Ovary (tissue), 3 donors: ENCODE data around the gene HOXC13.

Experiments used
- CTCF ChIP-seq, 3 donors: fragments of 450-650 bp in 2 of 3; fragments of 200-600 bp in 1 of 3; IDR thresholded peaks; one replicate each; pipeline versions ENCODE4 v1.5.1 to v1.8.0; 2016 to 2022; ENCODE audit warnings: antibody characterized with exemption in 3 of 3, mild to moderate bottlenecking in 1 of 3
- EP300 ChIP-seq: sonication (generic); formaldehyde crosslinking; IDR thresholded peaks from one replicate; pipeline ENCODE4 v1.6.1; 2017; ENCODE audit warnings: antibody characterized with exemption
- POLR2A ChIP-seq: fragments of 450-650 bp; IDR thresholded peaks from one replicate; pipeline ENCODE4 v1.6.1; 2017; ENCODE audit warnings: antibody characterized with exemption, mild to moderate bottlenecking, moderate library complexity
- donor health status: DM: no; HTN: no; CAD: no.

DNA sequence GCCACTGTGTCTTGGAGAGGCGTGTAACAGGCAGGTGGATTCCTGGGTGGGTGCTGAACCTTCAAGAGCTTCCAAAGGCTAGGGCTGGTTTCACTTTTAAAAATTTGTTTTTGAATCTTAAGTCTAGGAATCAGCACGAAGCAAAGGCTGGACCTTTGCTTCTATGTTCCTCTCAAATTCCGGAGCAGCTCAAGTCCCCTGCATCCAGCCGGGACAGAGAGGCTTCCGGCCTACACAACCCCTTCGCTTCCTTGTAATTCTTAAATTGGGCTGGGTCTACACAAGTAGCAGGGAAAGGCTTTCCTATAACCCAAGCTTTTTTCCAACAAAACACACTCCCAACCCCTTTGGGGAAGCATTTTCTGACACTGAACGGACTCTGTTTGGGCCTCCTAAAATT lies 24.4 kb downstream of the HOXC13 start:
- no peak for TF ChIP-seq CTCF (IDR thresholded peaks at IDR 0.05)
- no peak for TF ChIP-seq POLR2A
- no peak for TF ChIP-seq EP300
